C4-2B (cell line): Measurements from ENCODE around the gene CFTR.

Experiments
- H3K27ac ChIP-seq: fragments of 450-650 bp; 2 replicates; pipeline ENCODE4 v1.5.1; 2017
- CTCF ChIP-seq: fragments of 450-650 bp; conservative IDR thresholded peaks from 2 replicates; pipeline ENCODE4 v1.5.1; 2017; ENCODE audit warnings: mild to moderate bottlenecking
- ZFX ChIP-seq: fragments of 450-650 bp; IDR thresholded peaks from 2 replicates; pipeline ENCODE4 v1.6.1; 2017

CFTR gene

GRCh38 chr7:117640465-117640864, 160.6 kb downstream of the CFTR start:
- TF ChIP-seq ZFX (no peak), CTCF (no peak)
- no peak overlapping the region for H3K27ac ChIP-seq

GRCh38 chr7:117645481-117646165, 165.8 kb downstream of the CFTR start:
- no peak for TF ChIP-seq ZFX
- no peak overlapping the region for H3K27ac ChIP-seq

GRCh38 chr7:117648203-117648866, 168.5 kb downstream of the CFTR start:
- H3K27ac ChIP-seq, result no peak overlapping the region
- TF ChIP-seq ZFX, result no peak
- TF ChIP-seq CTCF, result no peak

- H3K27ac ChIP-seq, result no peak overlapping the region
- TF ChIP-seq ZFX (no peak), CTCF (no peak)
Observed at GRCh38 chr7:117652943-117653680, 173.3 kb downstream of the CFTR start.

- TF ChIP-seq CTCF (no peak), ZFX (no peak)
- no peak overlapping the region for H3K27ac ChIP-seq
Observed at GRCh38 chr7:117654780-117655179, 175.0 kb downstream of the CFTR start.

GRCh38 chr7:117656806-117657205, 177.0 kb downstream of the CFTR start:
- TF ChIP-seq CTCF, result no peak
- no peak for TF ChIP-seq ZFX
- H3K27ac ChIP-seq, result no peak overlapping the region

- no peak for TF ChIP-seq ZFX
- TF ChIP-seq CTCF, result no peak
- no peak overlapping the region for H3K27ac ChIP-seq
Observed at GRCh38 chr7:117659531-117660011, 179.7 kb downstream of the CFTR start.
